KMS-11 (cell line): ENCODE results near the gene KLHL29.

Experiments used
- H2AFZ ChIP-seq: fragments of 200-600 bp; sonication (generic); 2 replicates; pipeline ENCODE4 v1.6.1; 2016; ENCODE audit warnings: antibody characterized with exemption, mixed run types, low read depth
- H3K27ac ChIP-seq: fragments of 200-600 bp; sonication (generic); 2 replicates; pipeline ENCODE4 v1.6.1; 2016; ENCODE audit warnings: mild to moderate bottlenecking, mixed run types
- H3K27me3 ChIP-seq: fragments of 200-600 bp; sonication (generic); 2 replicates; pipeline ENCODE4 v1.6.1; 2017; ENCODE audit warnings: mild to moderate bottlenecking, low read depth, mixed run types, moderate library complexity; ENCODE audit not compliant: insufficient read depth
- H3K36me3 ChIP-seq: fragments of 200-600 bp; sonication (generic); 2 replicates; pipeline ENCODE4 v1.6.1; 2017; ENCODE audit warnings: mild to moderate bottlenecking, mixed run types; ENCODE audit not compliant: insufficient read depth
- H3K4me1 ChIP-seq: fragments of 200-600 bp; sonication (generic); 2 replicates; pipeline ENCODE4 v1.6.1; 2016; ENCODE audit warnings: mild to moderate bottlenecking, low read depth, mixed run types; ENCODE audit not compliant: poor library complexity, severe bottlenecking
- H3K4me2 ChIP-seq: fragments of 200-600 bp; sonication (generic); 2 replicates; pipeline ENCODE4 v1.7.0; 2016; ENCODE audit warnings: mild to moderate bottlenecking, mixed run types
- H3K4me3 ChIP-seq: fragments of 200-600 bp; sonication (generic); IDR thresholded peaks from 2 replicates; pipeline ENCODE4 v1.6.1; 2017; ENCODE audit warnings: low read depth, low read length, mixed read lengths; ENCODE audit not compliant: insufficient read depth
- H3K79me2 ChIP-seq: fragments of 200-600 bp; sonication (generic); 2 replicates; pipeline ENCODE4 v1.6.1; 2016; ENCODE audit warnings: low read depth, mixed run types; ENCODE audit not compliant: insufficient read depth
- H3K9ac ChIP-seq: fragments of 200-600 bp; sonication (generic); 2 replicates; pipeline ENCODE4 v1.6.1; 2016; ENCODE audit warnings: mild to moderate bottlenecking, mixed run types
- H4K20me1 ChIP-seq: fragments of 200-600 bp; sonication (generic); 2 replicates; pipeline ENCODE4 v1.6.1; 2016; ENCODE audit warnings: mild to moderate bottlenecking, mixed run types; ENCODE audit not compliant: insufficient read depth
- CTCF ChIP-seq: fragments of 200-600 bp; sonication (generic); conservative IDR thresholded peaks from 2 replicates; pipeline ENCODE4 v1.6.1; 2017; ENCODE audit warnings: low read depth, mild to moderate bottlenecking, antibody characterized with exemption, low read length, moderate library complexity, mixed read lengths

The KLHL29 gene

GRCh38 chr2:23624378-23624777 lies 239.4 kb downstream of the KLHL29 start:
- no peaks in the 10 kb centered on the region for H3K27me3 ChIP-seq
- no peak overlapping the region for H3K4me3 ChIP-seq
- no peak overlapping the region for H3K4me2 ChIP-seq
- no peak overlapping the region for H3K27ac ChIP-seq
- no peak overlapping the region for H2AFZ ChIP-seq
- no peak overlapping the region for H3K9ac ChIP-seq
- no peaks in the 10 kb centered on the region for H3K36me3 ChIP-seq
- no peaks in the 10 kb centered on the region for H4K20me1 ChIP-seq
- no peaks in the 10 kb centered on the region for H3K4me1 ChIP-seq
- peak; percentile 67 for TF ChIP-seq CTCF
- H3K79me2 ChIP-seq, result no peaks in the 10 kb centered on the region

- H3K79me2 ChIP-seq, result no peaks in the 10 kb centered on the region
Measured at GRCh38 chr2:23624915-23625314, 239.9 kb downstream of the KLHL29 start.

GRCh38 chr2:23625726-23626125 lies 240.7 kb downstream of the KLHL29 start:
- Histone ChIP-seq H3K36me3 (no peaks in the 10 kb centered on the region), H3K27ac (no peak overlapping the region), H3K4me3 (no peak overlapping the region), H4K20me1 (no peaks in the 10 kb centered on the region), H3K79me2 (no peaks in the 10 kb centered on the region), H3K9ac (no peak overlapping the region), H3K4me1 (no peaks in the 10 kb centered on the region), H3K4me2 (no peak overlapping the region), H3K27me3 (no peaks in the 10 kb centered on the region), H2AFZ (no peak overlapping the region)
- TF ChIP-seq CTCF, result no peak

More at GRCh38 chr2:23624915-23625314, 239.9 kb downstream of the KLHL29 start:
- Histone ChIP-seq H3K4me1 (no peaks in the 10 kb centered on the region), H3K4me2 (no peak overlapping the region), H3K36me3 (no peaks in the 10 kb centered on the region), H3K9ac (no peak overlapping the region), H3K4me3 (no peak overlapping the region), H3K27ac (no peak overlapping the region), H3K27me3 (no peaks in the 10 kb centered on the region), H4K20me1 (no peaks in the 10 kb centered on the region), H2AFZ (no peak overlapping the region)
- TF ChIP-seq CTCF, result no peak

GRCh38 chr2:23626701-23627230 lies 241.8 kb downstream of the KLHL29 start:
- Histone ChIP-seq H2AFZ (no peak overlapping the region), H3K27ac (no peak overlapping the region), H3K4me3 (no peak overlapping the region), H3K36me3 (no peaks in the 10 kb centered on the region), H4K20me1 (no peaks in the 10 kb centered on the region), H3K4me1 (no peaks in the 10 kb centered on the region), H3K4me2 (no peak overlapping the region), H3K79me2 (no peaks in the 10 kb centered on the region), H3K9ac (no peak overlapping the region), H3K27me3 (no peaks in the 10 kb centered on the region)
- TF ChIP-seq CTCF, result no peak
